Endothelial cell (in vitro differentiated cells): ENCODE results near the gene FXYD6. TPM values are rescaled to one million over a fixed set of nuclear protein-coding genes. Genes with fewer than 3 reads are reported as not detected.
"Not testable (repeated sequence)": the region's sequence is repeated elsewhere in the genome, so short reads cannot be mapped to it uniquely, and the experiment has no call there.

Experiments used
- DNase-seq: peaks from one replicate; pipeline ENCODE4 v3.0.0; 2021; ENCODE audit warnings: low spot score
- H3K27ac Mint-ChIP-seq: one replicate; pipeline ENCODE4 v1.8.0; 2021; ENCODE audit warnings: mixed read lengths, inconsistent platforms; ENCODE audit not compliant: unreplicated experiment
- H3K27me3 Mint-ChIP-seq: one replicate; pipeline ENCODE4 v1.8.0; 2021; ENCODE audit warnings: mild to moderate bottlenecking, moderate library complexity, mixed read lengths, inconsistent platforms; ENCODE audit not compliant: unreplicated experiment
- H3K36me3 Mint-ChIP-seq: one replicate; pipeline ENCODE4 v1.8.0; 2021; ENCODE audit warnings: mild to moderate bottlenecking, low read depth, mixed read lengths, inconsistent platforms; ENCODE audit not compliant: unreplicated experiment
- H3K4me1 Mint-ChIP-seq: one replicate; pipeline ENCODE4 v1.8.0; 2021; ENCODE audit warnings: mild to moderate bottlenecking, mixed read lengths, inconsistent platforms; ENCODE audit not compliant: unreplicated experiment
- H3K4me3 Mint-ChIP-seq: one replicate; pipeline ENCODE4 v1.8.0; 2021; ENCODE audit warnings: mild to moderate bottlenecking, mixed read lengths, inconsistent platforms; ENCODE audit not compliant: unreplicated experiment
- H3K9me3 Mint-ChIP-seq: one replicate; pipeline ENCODE4 v1.8.0; 2021; ENCODE audit warnings: mixed read lengths, inconsistent platforms; ENCODE audit not compliant: unreplicated experiment
- CTCF ChIP-seq: fragments of 200-600 bp; sonication (generic); IDR thresholded peaks from one replicate; pipeline ENCODE4 v1.5.0; 2021; ENCODE audit warnings: antibody characterized with exemption; ENCODE audit not compliant: unreplicated experiment
- long read RNA-seq: library from polyadenylated mRNA; unstranded; transcript quantifications from one replicate; pipeline ENCODE4 v2.0.0, GENCODE V29; 2020; ENCODE audit not compliant: unreplicated experiment
- total RNA-seq: library from RNA; stranded (reverse); fragmentation: NEBNext Ultra II Directional; extraction: Animal tissue kit (Norgen Biotek cat#: 25700); gene quantifications from one replicate; pipeline ENCODE4 v1.2.1, GENCODE V29; 2021; ENCODE audit not compliant: unreplicated experiment

The FXYD6 gene
- 18.1 TPM for total RNA-seq
- long read RNA-seq, transcript FXYD6-204 (8 exons, 2,171 nt): major isoform, 19 of 23 reads
- long read RNA-seq, partial matches to known transcripts: 0 of 23 reads
- long read RNA-seq, other reads (novel, unspliced or antisense): 4 of 23 reads

- peaks cover 28% of the 10 kb centered on the region for H3K4me1 Mint-ChIP-seq
- DNase-seq: peak; percentile 41
- peak within 1 kb of the TSS; percentile 94 for H3K4me3 Mint-ChIP-seq
- H3K27ac Mint-ChIP-seq: peak within 1 kb of the TSS; percentile 31
- no peaks in the 10 kb centered on the region for H3K36me3 Mint-ChIP-seq
- TF ChIP-seq CTCF: no peak
- H3K9me3 Mint-ChIP-seq: no peaks in the 10 kb centered on the region
- peaks cover 26% of the 10 kb centered on the region for H3K27me3 Mint-ChIP-seq
These were observed at the start of gene FXYD6 for GRCh38 chr11:117876341-117877119. Gene FXYD6 (minus strand): TSS chr11:117876658. CDS start chr11:117842776, 33,882 bp downstream.

GRCh38 chr11:117926166-117926565, 49.7 kb upstream of the FXYD6 start:
- not testable (repeated sequence) for DNase-seq, H3K4me1 Mint-ChIP-seq, H3K27me3 Mint-ChIP-seq, H3K27ac Mint-ChIP-seq, H3K4me3 Mint-ChIP-seq, H3K9me3 Mint-ChIP-seq, H3K36me3 Mint-ChIP-seq

GRCh38 chr11:117925198-117925925, 48.9 kb upstream of the FXYD6 start:
- Mint-ChIP-seq H3K4me3 (no peak overlapping the region), H3K27me3 (peaks cover 8% of the 10 kb centered on the region), H3K36me3 (no peaks in the 10 kb centered on the region), H3K27ac (no peak overlapping the region), H3K4me1 (peaks cover 7% of the 10 kb centered on the region), H3K9me3 (no peaks in the 10 kb centered on the region)
- no peak for DNase-seq
- no peak for TF ChIP-seq CTCF

- Mint-ChIP-seq H3K4me1 (peaks cover under 1% of the 10 kb centered on the region), H3K9me3 (no peaks in the 10 kb centered on the region), H3K4me3 (no peak overlapping the region), H3K36me3 (no peaks in the 10 kb centered on the region), H3K27me3 (peaks cover 6% of the 10 kb centered on the region), H3K27ac (no peak overlapping the region)
- no peak for TF ChIP-seq CTCF
- DNase-seq: no peak
These were observed 48.2 kb upstream of the FXYD6 start for GRCh38 chr11:117924631-117925170.

GRCh38 chr11:117923773-117924172, 47.3 kb upstream of the FXYD6 start:
- Mint-ChIP-seq H3K27ac (no peak overlapping the region), H3K36me3 (no peaks in the 10 kb centered on the region), H3K27me3 (peaks cover 6% of the 10 kb centered on the region), H3K9me3 (no peaks in the 10 kb centered on the region), H3K4me3 (no peak overlapping the region), H3K4me1 (no peaks in the 10 kb centered on the region)
- TF ChIP-seq CTCF: no peak
- DNase-seq: no peak
